ENCODE results near the gene BMP7.

Gene BMP7

GRCh38 chr20:57294550-57294949 lies 28.1 kb upstream of the BMP7 start:
- no peak for ATAC-seq
- TF ChIP-seq ZFP30 (CRISPR knock-in tag; IDR thresholded peaks at IDR 0.05) (no peak), POU6F1 (CRISPR knock-in tag; IDR thresholded peaks at IDR 0.05; ENCODE audit: borderline replicate concordance, low read depth) (no peak), ZNF565 (CRISPR knock-in tag; conservative IDR thresholded peaks at IDR 0.05; ENCODE audit: low read depth) (no peak), TOX (CRISPR knock-in tag; IDR thresholded peaks at IDR 0.05; ENCODE audit: borderline replicate concordance) (no peak), SNAI2 (CRISPR knock-in tag; IDR thresholded peaks at IDR 0.05) (no peak)

GRCh38 chr20:57293995-57294394 lies 27.6 kb upstream of the BMP7 start:
- ATAC-seq, result no peak

GRCh38 chr20:57292611-57293010 lies 26.2 kb upstream of the BMP7 start:
- ATAC-seq, result no peak
- TF ChIP-seq ESRRG (CRISPR knock-in tag; IDR thresholded peaks at IDR 0.05) (no peak), PATZ1 (CRISPR knock-in tag; IDR thresholded peaks at IDR 0.05; ENCODE audit: borderline replicate concordance) (no peak), ZFP30 (CRISPR knock-in tag; IDR thresholded peaks at IDR 0.05) (no peak)

More at GRCh38 chr20:57293995-57294394, 27.6 kb upstream of the BMP7 start:
- TF ChIP-seq POU6F1 (CRISPR knock-in tag; IDR thresholded peaks at IDR 0.05; ENCODE audit: borderline replicate concordance, low read depth) (no peak), ESRRG (CRISPR knock-in tag; IDR thresholded peaks at IDR 0.05) (no peak), TSHZ2 (CRISPR knock-in tag; IDR thresholded peaks at IDR 0.05) (no peak)

- TF ChIP-seq TOX (CRISPR knock-in tag; IDR thresholded peaks at IDR 0.05; ENCODE audit: borderline replicate concordance) (no peak), PATZ1 (CRISPR knock-in tag; IDR thresholded peaks at IDR 0.05; ENCODE audit: borderline replicate concordance) (no peak), TSHZ2 (CRISPR knock-in tag; IDR thresholded peaks at IDR 0.05) (no peak), BACH2 (CRISPR knock-in tag; IDR thresholded peaks at IDR 0.05; ENCODE audit: borderline replicate concordance) (no peak), CSRNP3 (CRISPR knock-in tag; IDR thresholded peaks at IDR 0.05) (no peak), GLIS3 (CRISPR knock-in tag; IDR thresholded peaks at IDR 0.05) (no peak)
- no peak for ATAC-seq
Measured at GRCh38 chr20:57291694-57292093, 25.3 kb upstream of the BMP7 start.
